HCT116 (cell line): ENCODE measurements around the gene RHBDD3. TPM values are rescaled to one million over a fixed set of nuclear protein-coding genes. Genes with fewer than 3 reads are reported as not detected.

Experiments
- ATAC-seq: fragments of 200-7000 bp; cut with Tn5 transposase; 2 replicates; pipeline ENCODE4 v1.9.1; 2020; ENCODE audit warnings: mild to moderate bottlenecking, moderate library complexity
- BruUV-seq: library from RNA; stranded (reverse); fragments of 400-500 nt; replicated peaks from 2 replicates; lab custom pipeline; 2021; lab: Mats Ljungman, UMichigan
- CTCF ChIA-PET: fragments of 300-600 bp; sonication (Branson Sonifier 250); formaldehyde crosslinking; loops from one replicate; lab custom pipeline; 2021; ENCODE audit warnings: antibody characterized with exemption; lab: Charles Lee
- POLR2A ChIA-PET: fragments of 300-600, 350-600 bp; sonication (Branson Sonifier 250); formaldehyde crosslinking; loops from one replicate; lab custom pipeline; 2021; ENCODE audit warnings: antibody characterized with exemption; lab: Charles Lee
- RAD21 ChIA-PET, 2 experiments: fragments of 300-600 bp; sonication (Branson Sonifier 250); formaldehyde crosslinking; loops; one replicate each; lab custom pipeline; 2023; ENCODE audit warnings: low total read pairs in 2 of 2; ENCODE audit not compliant: uncharacterized antibody in 2 of 2, unreplicated experiment in 2 of 2, low non-redundant PET in 1 of 2; lab: Charles Lee
- DNase-seq: peaks from one replicate; pipeline ENCODE4 v3.0.0-alpha.2; 2010; ENCODE audit warnings: low read depth, low spot score
- H2AFZ ChIP-seq: fragments of 200-600 bp; shearing (Covaris generic), sonication (generic); 2 replicates; pipeline ENCODE4 v1.6.1; 2017; ENCODE audit warnings: low read depth, mixed run types, mixed read lengths, antibody characterized with exemption, low read length; ENCODE audit not compliant: poor library complexity, severe bottlenecking
- H3K27ac ChIP-seq: 2 replicates; pipeline ENCODE4 v1.5.1; 2012; ENCODE audit warnings: low read depth, low read length
- H3K27me3 ChIP-seq: fragments of 200-600 bp; sonication (generic); 2 replicates; pipeline ENCODE4 v1.6.1; 2016; ENCODE audit warnings: mixed run types, low read length, mixed read lengths; ENCODE audit not compliant: insufficient read depth
- H3K36me3 ChIP-seq, 2 experiments: fragments of 200-500 bp in 1 of 2; fragments of 200-600 bp in 1 of 2; sonication (Bioruptor generic) in 1 of 2; sonication (generic) in 1 of 2; 2 replicates each; pipeline versions ENCODE4 v1.5.1 to v1.6.1; 2014 to 2016; ENCODE audit warnings: low read length in 2 of 2, inconsistent platforms in 1 of 2, mixed read lengths in 1 of 2, mixed run types in 1 of 2; ENCODE audit not compliant: insufficient read depth in 2 of 2, control insufficient read depth in 1 of 2
- H3K4me1 ChIP-seq, 2 experiments: fragments of 200-600 bp in 1 of 2; sonication (generic) in 1 of 2; 2 replicates each; pipeline versions ENCODE4 v1.5.1 to v1.6.1; 2012 to 2017; ENCODE audit warnings: low read length in 2 of 2, inconsistent platforms in 1 of 2, mild to moderate bottlenecking in 1 of 2, mixed read lengths in 1 of 2, mixed run types in 1 of 2, moderate library complexity in 1 of 2; ENCODE audit not compliant: insufficient read depth in 2 of 2, control insufficient read depth in 1 of 2
- H3K4me2 ChIP-seq: fragments of 200-600 bp; sonication (generic); 2 replicates; pipeline ENCODE4 v1.6.1; 2017; ENCODE audit warnings: mixed run types, low read length, mixed read lengths
- H3K4me3 ChIP-seq, 2 experiments: fragments of 200-600 bp in 1 of 2; sonication (generic) in 1 of 2; replicated peaks in 1 of 2; 2 replicates each; pipeline ENCODE4 v1.5.1; 2011 to 2016; ENCODE audit warnings: low read length in 2 of 2, control low read depth in 1 of 2, low read depth in 1 of 2, mild to moderate bottlenecking in 1 of 2, mixed read lengths in 1 of 2, mixed run types in 1 of 2
- H3K79me2 ChIP-seq: fragments of 200-600 bp; sonication (generic); 2 replicates; pipeline ENCODE4 v1.6.1; 2017; ENCODE audit warnings: mild to moderate bottlenecking, mixed run types, low read length, moderate library complexity, mixed read lengths; ENCODE audit not compliant: insufficient read depth
- H3K9ac ChIP-seq: fragments of 200-600 bp; sonication (generic); 2 replicates; pipeline ENCODE4 v1.6.1; 2016; ENCODE audit warnings: low read length, mixed read lengths
- H3K9me2 ChIP-seq: fragments of 200-600 bp; sonication (generic), shearing (Covaris generic); 2 replicates; pipeline ENCODE4 v1.6.1; 2017; ENCODE audit warnings: mixed run types, mild to moderate bottlenecking, moderate library complexity; ENCODE audit not compliant: insufficient read depth
- H3K9me3 ChIP-seq, 2 experiments: fragments of 200-500 bp in 1 of 2; fragments of 200-600 bp in 1 of 2; sonication (Bioruptor generic) in 1 of 2; sonication (generic) in 1 of 2; 2 replicates each; pipeline ENCODE4 v1.6.1; 2014 to 2017; ENCODE audit warnings: low read length in 2 of 2, mixed read lengths in 2 of 2, inconsistent platforms in 1 of 2, low read depth in 1 of 2, mild to moderate bottlenecking in 1 of 2, mixed run types in 1 of 2, moderate library complexity in 1 of 2; ENCODE audit not compliant: control insufficient read depth in 1 of 2, insufficient read depth in 1 of 2
- H4K20me1 ChIP-seq: fragments of 200-600 bp; sonication (generic), shearing (Covaris generic); 2 replicates; pipeline ENCODE4 v1.6.1; 2017; ENCODE audit warnings: mixed run types, mild to moderate bottlenecking, moderate library complexity; ENCODE audit not compliant: insufficient read depth
- EGR1 ChIP-seq: IDR thresholded peaks from 2 replicates; pipeline ENCODE4 v1.6.1; 2012; ENCODE audit warnings: low read depth
- ELF1 ChIP-seq: IDR thresholded peaks from 2 replicates; pipeline ENCODE4 v1.6.1; 2012; ENCODE audit warnings: low read depth, borderline replicate concordance
- SIN3A ChIP-seq: IDR thresholded peaks from 2 replicates; pipeline ENCODE4 v1.6.1; 2012; ENCODE audit warnings: low read depth
- ZFX ChIP-seq: fragments of 450-650 bp; IDR thresholded peaks from 2 replicates; pipeline ENCODE4 v1.6.1; 2017
- intact Hi-C: fragments of 100-400 bp; cut with micrococcal nuclease; formaldehyde crosslinking; loops from 2 replicates; pipeline ENCODE4 v1.10.0; 2022
- total RNA-seq: library from RNA; stranded (reverse); gene quantifications from one replicate; pipeline ENCODE4 v1.2.1, GENCODE V29; 2021; ENCODE audit not compliant: unreplicated experiment
- TF ChIP-seq, protein P1 (sequence below): IDR thresholded peaks from 2 replicates; pipeline ENCODE4 v1.6.1; 2012
- TF ChIP-seq, protein P2 (sequence below): IDR thresholded peaks from 2 replicates; pipeline ENCODE4 v1.6.1; 2012; ENCODE audit warnings: low read depth
- TF ChIP-seq, protein P3 (sequence below), 3 experiments: fragments of 200-600 bp in 1 of 3; sonication (generic) in 1 of 3; IDR thresholded peaks in 2 of 3; conservative IDR thresholded peaks in 1 of 3; 2 replicates each; pipeline ENCODE4 v1.5.1; 2012 to 2017; ENCODE audit warnings: low read depth in 2 of 3, low read length in 2 of 3, antibody characterized with exemption in 1 of 3, borderline replicate concordance in 1 of 3, control low read depth in 1 of 3, mild to moderate bottlenecking in 1 of 3, mixed read lengths in 1 of 3, mixed run types in 1 of 3, moderate library complexity in 1 of 3; ENCODE audit not compliant: insufficient read depth in 1 of 3

RHBDD3 gene
- total RNA-seq, 1 experiment from 2014 or later = 30.2 TPM

DNA sequence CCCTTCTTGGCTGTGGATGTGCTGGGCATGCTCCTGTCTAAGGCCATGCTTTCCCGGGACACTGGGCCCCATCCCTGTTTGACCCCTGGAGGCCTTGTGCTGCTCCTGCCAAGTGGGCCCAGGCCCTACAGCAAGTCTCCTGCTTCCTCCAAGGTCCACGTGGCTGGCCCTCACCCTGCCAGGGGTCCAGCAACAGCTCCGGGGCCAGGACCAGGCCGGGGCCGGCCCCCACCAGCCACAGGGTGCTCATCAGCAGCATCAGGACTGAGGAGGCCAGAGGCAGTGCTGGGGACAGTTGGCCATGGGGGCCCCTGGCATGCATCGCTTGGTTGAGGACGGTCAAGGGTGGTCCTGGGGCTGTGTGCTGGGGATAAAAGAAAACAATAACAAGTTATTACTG is 2.5 kb downstream of the RHBDD3 start (continued):
- TF ChIP-seq, protein P1, sequence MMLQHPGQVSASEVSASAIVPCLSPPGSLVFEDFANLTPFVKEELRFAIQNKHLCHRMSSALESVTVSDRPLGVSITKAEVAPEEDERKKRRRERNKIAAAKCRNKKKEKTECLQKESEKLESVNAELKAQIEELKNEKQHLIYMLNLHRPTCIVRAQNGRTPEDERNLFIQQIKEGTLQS = no peak
- TF ChIP-seq ZFX = no peak

- peaks cover under 1% of the 10 kb centered on the region; the same call in 1 of the 2 replicates for H4K20me1 ChIP-seq
- POLR2A ChIA-PET = no interaction called here
- CTCF ChIA-PET = no interaction called here
- no peak for ATAC-seq
- DNase-seq = no peak
- TF ChIP-seq SIN3A (no peak), EGR1 (no peak), ELF1 (no peak)
- TF ChIP-seq, protein P1 = no peak
- TF ChIP-seq, protein P2, sequence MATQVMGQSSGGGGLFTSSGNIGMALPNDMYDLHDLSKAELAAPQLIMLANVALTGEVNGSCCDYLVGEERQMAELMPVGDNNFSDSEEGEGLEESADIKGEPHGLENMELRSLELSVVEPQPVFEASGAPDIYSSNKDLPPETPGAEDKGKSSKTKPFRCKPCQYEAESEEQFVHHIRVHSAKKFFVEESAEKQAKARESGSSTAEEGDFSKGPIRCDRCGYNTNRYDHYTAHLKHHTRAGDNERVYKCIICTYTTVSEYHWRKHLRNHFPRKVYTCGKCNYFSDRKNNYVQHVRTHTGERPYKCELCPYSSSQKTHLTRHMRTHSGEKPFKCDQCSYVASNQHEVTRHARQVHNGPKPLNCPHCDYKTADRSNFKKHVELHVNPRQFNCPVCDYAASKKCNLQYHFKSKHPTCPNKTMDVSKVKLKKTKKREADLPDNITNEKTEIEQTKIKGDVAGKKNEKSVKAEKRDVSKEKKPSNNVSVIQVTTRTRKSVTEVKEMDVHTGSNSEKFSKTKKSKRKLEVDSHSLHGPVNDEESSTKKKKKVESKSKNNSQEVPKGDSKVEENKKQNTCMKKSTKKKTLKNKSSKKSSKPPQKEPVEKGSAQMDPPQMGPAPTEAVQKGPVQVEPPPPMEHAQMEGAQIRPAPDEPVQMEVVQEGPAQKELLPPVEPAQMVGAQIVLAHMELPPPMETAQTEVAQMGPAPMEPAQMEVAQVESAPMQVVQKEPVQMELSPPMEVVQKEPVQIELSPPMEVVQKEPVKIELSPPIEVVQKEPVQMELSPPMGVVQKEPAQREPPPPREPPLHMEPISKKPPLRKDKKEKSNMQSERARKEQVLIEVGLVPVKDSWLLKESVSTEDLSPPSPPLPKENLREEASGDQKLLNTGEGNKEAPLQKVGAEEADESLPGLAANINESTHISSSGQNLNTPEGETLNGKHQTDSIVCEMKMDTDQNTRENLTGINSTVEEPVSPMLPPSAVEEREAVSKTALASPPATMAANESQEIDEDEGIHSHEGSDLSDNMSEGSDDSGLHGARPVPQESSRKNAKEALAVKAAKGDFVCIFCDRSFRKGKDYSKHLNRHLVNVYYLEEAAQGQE = no peak
- TF ChIP-seq, protein P3, sequence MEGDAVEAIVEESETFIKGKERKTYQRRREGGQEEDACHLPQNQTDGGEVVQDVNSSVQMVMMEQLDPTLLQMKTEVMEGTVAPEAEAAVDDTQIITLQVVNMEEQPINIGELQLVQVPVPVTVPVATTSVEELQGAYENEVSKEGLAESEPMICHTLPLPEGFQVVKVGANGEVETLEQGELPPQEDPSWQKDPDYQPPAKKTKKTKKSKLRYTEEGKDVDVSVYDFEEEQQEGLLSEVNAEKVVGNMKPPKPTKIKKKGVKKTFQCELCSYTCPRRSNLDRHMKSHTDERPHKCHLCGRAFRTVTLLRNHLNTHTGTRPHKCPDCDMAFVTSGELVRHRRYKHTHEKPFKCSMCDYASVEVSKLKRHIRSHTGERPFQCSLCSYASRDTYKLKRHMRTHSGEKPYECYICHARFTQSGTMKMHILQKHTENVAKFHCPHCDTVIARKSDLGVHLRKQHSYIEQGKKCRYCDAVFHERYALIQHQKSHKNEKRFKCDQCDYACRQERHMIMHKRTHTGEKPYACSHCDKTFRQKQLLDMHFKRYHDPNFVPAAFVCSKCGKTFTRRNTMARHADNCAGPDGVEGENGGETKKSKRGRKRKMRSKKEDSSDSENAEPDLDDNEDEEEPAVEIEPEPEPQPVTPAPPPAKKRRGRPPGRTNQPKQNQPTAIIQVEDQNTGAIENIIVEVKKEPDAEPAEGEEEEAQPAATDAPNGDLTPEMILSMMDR (IDR thresholded peaks at IDR 0.05 in 2 of 3, conservative IDR thresholded peaks at IDR 0.05 in 1 of 3; ENCODE audit: borderline replicate concordance in 1 of 3, insufficient read depth in 1 of 3, low read depth in 2 of 3, low read length in 2 of 3) = no peak
- RAD21 ChIA-PET = no interaction called here
- no peak overlapping the region; the same call in 1 of the 2 replicates for H3K27ac ChIP-seq
- H3K4me3 ChIP-seq = no peak overlapping the region
- H3K9ac ChIP-seq = no peak overlapping the region
- H3K79me2 ChIP-seq = peaks cover 37% of the 10 kb centered on the region
- H3K4me1 ChIP-seq = peaks cover 3 to 12% of the 10 kb centered on the region in 2 experiments; a peak in 2 of 4 replicates
- no TSS peak for BruUV-seq
- peaks cover 8 to 22% of the 10 kb centered on the region in 2 experiments; a peak in 3 of 4 replicates for H3K36me3 ChIP-seq
- no peak overlapping the region for H2AFZ ChIP-seq
- H3K27me3 ChIP-seq = no peaks in the 10 kb centered on the region
- H3K4me2 ChIP-seq = no peak overlapping the region
- no peaks in the 10 kb centered on the region for H3K9me2 ChIP-seq
- intact Hi-C loops = no loop called here
- H3K9me3 ChIP-seq = no peaks in the 10 kb centered on the region
Observed at GRCh38 chr22:29263791-29264276, 3.9 kb downstream of the RHBDD3 start.
